Activated gamma-delta T cell (primary cell): ENCODE data around the gene RPL10.

Source experiments
- DNase-seq: peaks from one replicate; lab custom pipeline; 2025; lab: John Stamatoyannopoulos, UW
- total RNA-seq, 2 donors: gene quantifications; one replicate each; lab custom pipeline; 2026; lab: John Stamatoyannopoulos, UW

RPL10 gene
- 1,277 to 1,550 reads per million in 2 donors for total RNA-seq

GRCh38 chrX:154397888-154398667, at the start of gene RPL10:
RPL10 (plus strand) TSS chrX:154398377; CDS start chrX:154398520, 143 bp downstream.
- peak; percentile 80 for DNase-seq

- no peak for DNase-seq
Measured at GRCh38 chrX:154348646-154349358, 49.4 kb upstream of the RPL10 start.

- no peak for DNase-seq
Measured at GRCh38 chrX:154349359-154349935, 48.7 kb upstream of the RPL10 start.

- no peak for DNase-seq
Measured at GRCh38 chrX:154349979-154350378, 48.2 kb upstream of the RPL10 start.

- DNase-seq: no peak
Measured at GRCh38 chrX:154350429-154351182, 47.6 kb upstream of the RPL10 start.

GRCh38 chrX:154351183-154352011, 46.8 kb upstream of the RPL10 start:
- peak; percentile 48 for DNase-seq

- no peak for DNase-seq
Measured at GRCh38 chrX:154352012-154352401, 46.2 kb upstream of the RPL10 start.

GRCh38 chrX:154352466-154352865, 45.7 kb upstream of the RPL10 start:
- DNase-seq: no peak

- no peak for DNase-seq
Measured at GRCh38 chrX:154353172-154353843, 44.9 kb upstream of the RPL10 start.

- DNase-seq: no peak
Measured at GRCh38 chrX:154354013-154354412, 44.2 kb upstream of the RPL10 start.

GRCh38 chrX:154354516-154354915, 43.7 kb upstream of the RPL10 start:
- no peak for DNase-seq

GRCh38 chrX:154355094-154355775, 42.9 kb upstream of the RPL10 start:
- no peak for DNase-seq

GRCh38 chrX:154355776-154356140, 42.4 kb upstream of the RPL10 start:
- no peak for DNase-seq

GRCh38 chrX:154356596-154356995, 41.6 kb upstream of the RPL10 start:
- DNase-seq: no peak

GRCh38 chrX:154357205-154357604, 41.0 kb upstream of the RPL10 start:
- DNase-seq: no peak

- no peak for DNase-seq
Measured at GRCh38 chrX:154358011-154358410, 40.2 kb upstream of the RPL10 start.

- DNase-seq: no peak
Measured at GRCh38 chrX:154358829-154359228, 39.3 kb upstream of the RPL10 start.

- DNase-seq: no peak
Measured at GRCh38 chrX:154359362-154360154, 38.6 kb upstream of the RPL10 start.

- DNase-seq: no peak
Measured at GRCh38 chrX:154360155-154360713, 37.9 kb upstream of the RPL10 start.
